ENCODE results near the gene MAGI2.

MAGI2 gene

DNA sequence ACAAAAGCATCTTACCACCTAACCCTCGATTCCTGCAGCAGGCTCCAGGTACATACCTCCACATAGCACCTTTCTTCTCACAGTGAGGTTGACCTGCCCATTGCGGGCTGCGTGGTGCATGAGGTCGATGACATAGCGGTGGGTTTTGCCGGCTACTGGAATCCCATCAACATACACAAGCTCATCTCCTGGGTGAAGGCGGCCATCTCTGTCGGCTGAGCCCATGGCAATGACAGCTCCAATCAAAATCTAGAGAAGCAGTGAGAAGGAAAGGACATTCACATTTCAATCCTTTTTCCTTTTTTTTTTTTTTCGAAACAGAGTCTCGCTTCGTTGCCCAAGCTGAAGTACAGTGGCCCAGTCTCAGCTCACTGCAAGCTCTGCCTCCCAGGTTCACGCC is 1285.6 kb downstream of the MAGI2 start:
- no peaks in the 10 kb centered on the region for H3K4me1 ChIP-seq (ENCODE audit: control insufficient read depth, insufficient read depth, low read length, poor library complexity, severe bottlenecking)
- no peaks in the 10 kb centered on the region for H3K36me3 ChIP-seq (ENCODE audit: control insufficient read depth, insufficient read depth, low read length)
- no peak for DNase-seq
- H3K27me3 ChIP-seq (replicated peaks; ENCODE audit: control insufficient read depth, insufficient read depth, low read length, poor library complexity, severe bottlenecking) = no peaks in the 10 kb centered on the region
- H3K27ac ChIP-seq (ENCODE audit: insufficient read depth, low read length, poor library complexity, severe bottlenecking) = no peak overlapping the region
- H3K4me3 ChIP-seq (ENCODE audit: insufficient read depth, low read depth, low read length, poor library complexity, severe bottlenecking) = no peak overlapping the region
- H3K9me3 ChIP-seq (ENCODE audit: control insufficient read depth, low read length) = no peaks in the 10 kb centered on the region

DNA sequence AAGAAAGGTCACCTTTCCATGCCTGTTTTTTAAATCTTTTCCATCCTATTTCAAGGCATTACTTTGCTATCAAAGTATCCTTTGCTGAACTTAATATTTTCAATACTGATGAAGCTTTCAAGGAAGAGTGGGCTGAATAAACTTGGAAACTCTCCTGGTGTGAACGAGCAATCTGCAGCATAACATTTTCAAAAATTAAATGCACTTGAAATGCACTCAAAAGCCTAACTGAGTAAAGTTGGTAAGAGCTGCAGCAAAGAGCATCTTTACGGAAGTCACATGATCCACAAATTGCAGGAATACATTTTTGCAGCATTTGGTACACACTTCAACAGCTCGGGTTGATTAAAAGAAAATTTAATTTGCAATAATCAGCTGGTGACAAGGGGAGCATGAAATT is 1287.6 kb downstream of the MAGI2 start:
- no peaks in the 10 kb centered on the region for H3K9me3 ChIP-seq (ENCODE audit: control insufficient read depth, low read length)
- no peaks in the 10 kb centered on the region for H3K36me3 ChIP-seq (ENCODE audit: control insufficient read depth, insufficient read depth, low read length)
- no peaks in the 10 kb centered on the region for H3K27me3 ChIP-seq (replicated peaks; ENCODE audit: control insufficient read depth, insufficient read depth, low read length, poor library complexity, severe bottlenecking)
- H3K4me3 ChIP-seq (ENCODE audit: insufficient read depth, low read depth, low read length, poor library complexity, severe bottlenecking) = no peak overlapping the region
- H3K27ac ChIP-seq (ENCODE audit: insufficient read depth, low read length, poor library complexity, severe bottlenecking) = no peak overlapping the region
- DNase-seq = no peak
- H3K4me1 ChIP-seq (ENCODE audit: control insufficient read depth, insufficient read depth, low read length, poor library complexity, severe bottlenecking) = no peaks in the 10 kb centered on the region

DNA sequence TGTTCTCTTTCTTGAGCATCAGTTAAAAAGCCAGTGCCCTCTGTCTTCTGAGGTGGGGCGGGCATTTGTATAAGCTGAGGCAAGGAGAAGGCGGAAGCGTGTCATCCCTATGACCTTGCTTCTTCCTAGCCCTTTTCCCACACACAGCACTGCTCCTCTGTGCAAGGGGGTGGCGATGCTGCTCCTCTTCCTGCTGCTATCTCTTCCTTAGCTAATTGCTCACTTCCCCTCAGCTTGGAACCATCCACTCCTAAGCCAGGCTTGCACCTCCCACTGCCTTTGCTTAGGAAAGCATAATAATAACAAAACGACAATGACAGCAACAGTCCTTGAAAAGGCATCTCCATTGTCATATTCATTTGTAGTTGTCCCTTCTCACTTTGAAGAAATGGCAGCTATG is 1288.0 kb downstream of the MAGI2 start:
- Histone ChIP-seq H3K27ac (ENCODE audit: insufficient read depth, low read length, poor library complexity, severe bottlenecking) (no peak overlapping the region), H3K36me3 (ENCODE audit: control insufficient read depth, insufficient read depth, low read length) (no peaks in the 10 kb centered on the region), H3K27me3 (replicated peaks; ENCODE audit: control insufficient read depth, insufficient read depth, low read length, poor library complexity, severe bottlenecking) (no peaks in the 10 kb centered on the region), H3K4me1 (ENCODE audit: control insufficient read depth, insufficient read depth, low read length, poor library complexity, severe bottlenecking) (no peaks in the 10 kb centered on the region), H3K4me3 (ENCODE audit: insufficient read depth, low read depth, low read length, poor library complexity, severe bottlenecking) (no peak overlapping the region), H3K9me3 (ENCODE audit: control insufficient read depth, low read length) (no peaks in the 10 kb centered on the region)
- DNase-seq = no peak

DNA sequence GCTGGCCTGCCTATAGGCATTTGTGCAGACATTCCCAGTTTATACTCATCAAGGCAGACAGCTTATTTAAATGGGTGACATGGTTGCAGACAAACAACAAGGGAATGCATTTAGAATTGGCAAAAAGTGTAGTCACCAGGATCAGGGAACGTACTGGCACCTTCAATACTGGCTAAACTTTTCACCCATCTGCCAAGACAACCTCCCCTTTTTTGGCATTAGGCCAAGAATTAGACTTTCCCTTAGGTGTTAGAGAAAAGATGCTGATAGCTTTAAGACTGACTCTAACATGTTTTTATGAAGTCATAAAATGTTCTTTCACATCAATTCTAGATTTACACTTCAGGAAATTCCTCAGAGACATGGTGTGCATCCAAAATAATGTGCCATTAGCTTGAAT is 1289.0 kb downstream of the MAGI2 start:
- Histone ChIP-seq H3K36me3 (ENCODE audit: control insufficient read depth, insufficient read depth, low read length) (no peaks in the 10 kb centered on the region), H3K27ac (ENCODE audit: insufficient read depth, low read length, poor library complexity, severe bottlenecking) (no peak overlapping the region), H3K9me3 (ENCODE audit: control insufficient read depth, low read length) (no peaks in the 10 kb centered on the region), H3K4me3 (ENCODE audit: insufficient read depth, low read depth, low read length, poor library complexity, severe bottlenecking) (no peak overlapping the region), H3K4me1 (ENCODE audit: control insufficient read depth, insufficient read depth, low read length, poor library complexity, severe bottlenecking) (no peaks in the 10 kb centered on the region), H3K27me3 (replicated peaks; ENCODE audit: control insufficient read depth, insufficient read depth, low read length, poor library complexity, severe bottlenecking) (no peaks in the 10 kb centered on the region)
- no peak for DNase-seq

DNA sequence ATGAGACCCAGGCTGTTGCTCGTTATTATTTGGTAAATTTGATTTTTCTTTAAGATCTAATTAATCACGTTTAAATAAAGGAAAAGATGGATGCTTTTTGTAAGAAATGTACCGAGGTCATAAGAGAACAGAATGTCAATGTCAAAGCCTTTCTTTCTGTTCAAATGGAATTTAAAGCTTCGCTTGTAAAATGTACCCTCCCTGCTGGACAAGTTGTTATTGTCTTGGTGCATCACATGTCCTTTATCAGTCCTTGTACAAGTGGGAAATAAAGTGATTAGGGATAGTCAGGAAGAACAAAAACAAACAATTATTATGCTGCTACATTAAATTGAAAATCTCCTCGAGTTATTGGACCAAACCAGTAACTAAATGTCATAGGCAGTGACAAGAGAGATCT is 1291.7 kb downstream of the MAGI2 start:
- Histone ChIP-seq H3K9me3 (ENCODE audit: control insufficient read depth, low read length) (no peaks in the 10 kb centered on the region), H3K4me3 (ENCODE audit: insufficient read depth, low read depth, low read length, poor library complexity, severe bottlenecking) (no peak overlapping the region), H3K4me1 (ENCODE audit: control insufficient read depth, insufficient read depth, low read length, poor library complexity, severe bottlenecking) (no peaks in the 10 kb centered on the region), H3K36me3 (ENCODE audit: control insufficient read depth, insufficient read depth, low read length) (no peaks in the 10 kb centered on the region), H3K27ac (ENCODE audit: insufficient read depth, low read length, poor library complexity, severe bottlenecking) (no peak overlapping the region), H3K27me3 (replicated peaks; ENCODE audit: control insufficient read depth, insufficient read depth, low read length, poor library complexity, severe bottlenecking) (no peaks in the 10 kb centered on the region)
- DNase-seq = no peak

DNA sequence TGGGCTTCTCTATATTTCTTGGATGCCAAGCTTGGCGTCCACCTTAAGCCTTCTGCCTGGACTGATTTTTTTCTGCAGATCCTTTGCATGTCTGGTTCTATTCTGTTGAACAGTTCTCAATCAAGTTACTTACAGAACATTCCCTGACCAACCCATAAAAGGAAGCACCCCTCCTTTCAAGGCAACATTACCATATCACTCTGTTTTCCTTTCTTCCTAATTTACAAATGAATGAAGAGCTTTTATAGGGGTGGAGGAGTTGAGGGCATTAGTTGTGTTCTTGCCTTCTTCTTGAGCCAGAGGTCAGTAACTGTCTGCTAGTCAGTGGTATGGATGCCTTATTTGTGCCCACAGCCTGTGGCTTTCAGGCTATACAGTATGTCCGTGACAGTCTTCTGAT is 1293.9 kb downstream of the MAGI2 start:
- Histone ChIP-seq H3K4me3 (ENCODE audit: insufficient read depth, low read depth, low read length, poor library complexity, severe bottlenecking) (no peak overlapping the region), H3K9me3 (ENCODE audit: control insufficient read depth, low read length) (no peaks in the 10 kb centered on the region), H3K27ac (ENCODE audit: insufficient read depth, low read length, poor library complexity, severe bottlenecking) (no peak overlapping the region), H3K27me3 (replicated peaks; ENCODE audit: control insufficient read depth, insufficient read depth, low read length, poor library complexity, severe bottlenecking) (no peaks in the 10 kb centered on the region), H3K4me1 (ENCODE audit: control insufficient read depth, insufficient read depth, low read length, poor library complexity, severe bottlenecking) (no peaks in the 10 kb centered on the region), H3K36me3 (ENCODE audit: control insufficient read depth, insufficient read depth, low read length) (no peaks in the 10 kb centered on the region)
- DNase-seq = no peak

DNA sequence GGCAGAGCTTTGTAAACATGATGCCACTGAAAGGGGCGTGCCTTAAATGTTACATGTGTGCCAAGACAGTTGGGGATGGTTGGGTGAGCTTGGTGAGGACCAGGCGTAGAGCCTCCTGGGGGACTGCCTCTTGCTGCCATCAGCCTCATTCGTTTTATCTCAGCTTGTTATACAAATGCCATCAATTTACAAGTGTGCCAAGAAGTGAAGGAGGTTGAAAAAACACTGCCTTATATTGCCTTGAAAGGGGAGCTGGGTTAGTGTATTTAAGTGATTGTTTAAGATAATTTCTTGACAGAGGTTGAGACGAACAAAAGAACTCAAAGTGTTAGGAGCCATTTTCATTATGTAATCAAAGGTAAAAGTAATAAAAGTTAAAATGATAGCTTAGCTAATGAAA is 1300.2 kb downstream of the MAGI2 start:
- Histone ChIP-seq H3K36me3 (ENCODE audit: control insufficient read depth, insufficient read depth, low read length) (no peaks in the 10 kb centered on the region), H3K27ac (ENCODE audit: insufficient read depth, low read length, poor library complexity, severe bottlenecking) (no peak overlapping the region), H3K27me3 (replicated peaks; ENCODE audit: control insufficient read depth, insufficient read depth, low read length, poor library complexity, severe bottlenecking) (no peaks in the 10 kb centered on the region), H3K4me1 (ENCODE audit: control insufficient read depth, insufficient read depth, low read length, poor library complexity, severe bottlenecking) (no peaks in the 10 kb centered on the region), H3K9me3 (ENCODE audit: control insufficient read depth, low read length) (no peaks in the 10 kb centered on the region), H3K4me3 (ENCODE audit: insufficient read depth, low read depth, low read length, poor library complexity, severe bottlenecking) (no peak overlapping the region)
- no peak for DNase-seq

DNA sequence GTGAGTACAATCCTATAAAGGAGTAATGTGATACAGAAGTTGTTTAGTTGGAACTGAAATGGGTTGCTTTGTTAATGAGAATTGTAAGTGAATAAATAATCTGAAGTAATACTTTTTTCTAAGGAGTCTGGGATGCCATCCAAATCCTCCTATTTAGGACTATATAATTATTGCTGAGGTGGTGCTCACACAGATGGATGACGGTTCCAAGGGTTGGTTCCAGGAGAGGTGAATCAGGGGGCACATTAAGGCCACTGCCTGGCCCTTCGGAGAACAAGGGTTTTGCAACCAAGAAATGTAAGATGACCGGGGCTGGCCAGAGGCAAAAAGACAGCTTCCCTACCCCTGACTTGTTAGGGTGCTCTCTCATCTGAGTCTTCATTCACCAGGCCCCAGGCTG is 1302.2 kb downstream of the MAGI2 start:
- no peak for DNase-seq
- Histone ChIP-seq H3K4me1 (ENCODE audit: control insufficient read depth, insufficient read depth, low read length, poor library complexity, severe bottlenecking) (no peaks in the 10 kb centered on the region), H3K27me3 (replicated peaks; ENCODE audit: control insufficient read depth, insufficient read depth, low read length, poor library complexity, severe bottlenecking) (no peaks in the 10 kb centered on the region), H3K36me3 (ENCODE audit: control insufficient read depth, insufficient read depth, low read length) (no peaks in the 10 kb centered on the region), H3K4me3 (ENCODE audit: insufficient read depth, low read depth, low read length, poor library complexity, severe bottlenecking) (no peak overlapping the region), H3K27ac (ENCODE audit: insufficient read depth, low read length, poor library complexity, severe bottlenecking) (no peak overlapping the region), H3K9me3 (ENCODE audit: control insufficient read depth, low read length) (no peaks in the 10 kb centered on the region)

DNA sequence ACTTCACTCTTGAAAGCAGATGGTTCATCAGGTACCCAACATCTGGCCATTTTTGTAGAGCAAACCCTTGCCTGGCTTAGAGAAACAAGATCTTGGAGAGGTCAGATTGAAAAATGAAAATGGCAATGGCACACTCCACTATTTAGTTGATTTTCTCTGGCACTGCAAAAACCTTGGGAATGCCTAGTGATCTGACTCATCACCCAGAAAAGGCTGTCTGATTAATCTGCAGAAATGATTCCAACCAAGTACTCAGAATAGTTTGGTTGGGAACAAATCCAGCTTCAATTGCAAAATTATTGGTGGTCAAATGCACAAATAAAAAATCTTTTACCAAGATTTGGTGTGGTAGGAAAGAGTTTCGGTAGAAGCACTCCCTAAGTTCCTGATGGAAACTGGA is 1303.7 kb downstream of the MAGI2 start:
- Histone ChIP-seq H3K27me3 (replicated peaks; ENCODE audit: control insufficient read depth, insufficient read depth, low read length, poor library complexity, severe bottlenecking) (no peaks in the 10 kb centered on the region), H3K9me3 (ENCODE audit: control insufficient read depth, low read length) (no peaks in the 10 kb centered on the region), H3K27ac (ENCODE audit: insufficient read depth, low read length, poor library complexity, severe bottlenecking) (no peak overlapping the region), H3K36me3 (ENCODE audit: control insufficient read depth, insufficient read depth, low read length) (no peaks in the 10 kb centered on the region), H3K4me1 (ENCODE audit: control insufficient read depth, insufficient read depth, low read length, poor library complexity, severe bottlenecking) (no peaks in the 10 kb centered on the region), H3K4me3 (ENCODE audit: insufficient read depth, low read depth, low read length, poor library complexity, severe bottlenecking) (no peak overlapping the region)
- no peak for DNase-seq

DNA sequence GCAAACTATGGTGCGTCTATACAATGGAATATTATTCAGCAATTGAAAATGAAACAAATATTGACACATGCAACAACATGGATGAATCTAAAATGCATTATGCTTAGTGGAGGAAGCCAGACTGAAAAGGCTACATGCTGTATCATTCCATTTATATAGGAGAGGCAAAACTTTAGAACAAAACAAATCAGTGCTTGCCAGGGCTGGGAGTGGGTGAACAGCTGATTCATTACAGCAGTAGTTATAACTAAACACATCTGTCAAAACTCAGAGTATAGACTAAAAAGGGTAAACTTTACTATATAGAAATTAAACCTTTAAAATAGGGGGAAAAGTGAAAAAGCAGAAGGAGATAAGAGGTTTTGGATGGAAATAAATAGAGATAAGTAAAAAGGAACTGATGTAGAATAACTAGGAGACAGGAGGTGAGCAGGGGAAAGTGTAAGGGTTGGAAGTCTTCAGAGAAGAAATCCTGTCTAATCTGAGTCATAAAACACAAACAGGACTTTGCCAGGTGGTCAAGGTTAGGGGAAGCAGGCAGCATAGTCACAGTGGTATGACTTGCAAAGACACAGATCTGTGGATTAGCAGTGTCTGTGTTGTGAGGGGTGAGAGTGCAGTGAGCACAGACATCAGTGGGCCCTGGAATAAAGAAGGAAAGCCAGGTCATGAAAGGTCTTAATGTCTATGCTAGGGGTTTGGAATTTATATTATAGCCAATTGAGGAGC is 1305.1 kb downstream of the MAGI2 start:
- no peak for DNase-seq
- H3K4me1 ChIP-seq (ENCODE audit: control insufficient read depth, insufficient read depth, low read length, poor library complexity, severe bottlenecking) = no peaks in the 10 kb centered on the region

More for the DNA sequence above, 1305.1 kb downstream of the MAGI2 start:
- H3K36me3 ChIP-seq (ENCODE audit: control insufficient read depth, insufficient read depth, low read length) = no peaks in the 10 kb centered on the region
- H3K9me3 ChIP-seq (ENCODE audit: control insufficient read depth, low read length) = no peaks in the 10 kb centered on the region
- no peaks in the 10 kb centered on the region for H3K27me3 ChIP-seq (replicated peaks; ENCODE audit: control insufficient read depth, insufficient read depth, low read length, poor library complexity, severe bottlenecking)
- no peak overlapping the region for H3K4me3 ChIP-seq (ENCODE audit: insufficient read depth, low read depth, low read length, poor library complexity, severe bottlenecking)
- H3K27ac ChIP-seq (ENCODE audit: insufficient read depth, low read length, poor library complexity, severe bottlenecking) = no peak overlapping the region
